HepG2 (cell line): ENCODE results near the gene RPLP2. TPM values are rescaled to one million over a fixed set of nuclear protein-coding genes. Genes with fewer than 3 reads are reported as not detected.

Source experiments
- BRCA1 ChIP-seq: sonication (generic); formaldehyde crosslinking; IDR thresholded peaks from 2 replicates; pipeline ENCODE4 v1.4.0; 2020; ENCODE audit warnings: missing genetic modification reagents
- CREM ChIP-seq, 2 experiments: sonication (generic) in 1 of 2; formaldehyde crosslinking in 1 of 2; IDR thresholded peaks; 2 replicates each; pipeline versions ENCODE4 v1.4.0 to v1.6.1; 2016 to 2020; ENCODE audit warnings: antibody characterized with exemption in 1 of 2, mild to moderate bottlenecking in 1 of 2, missing genetic modification reagents in 1 of 2
- GPBP1L1 ChIP-seq: sonication (generic); formaldehyde crosslinking; IDR thresholded peaks from 2 replicates; pipeline ENCODE4 v1.5.0; 2020; ENCODE audit warnings: mild to moderate bottlenecking, missing genetic modification reagents
- IRF1 ChIP-seq: sonication (generic); formaldehyde crosslinking; IDR thresholded peaks from 2 replicates; pipeline ENCODE4 v1.4.0; 2020; ENCODE audit warnings: low read depth, mild to moderate bottlenecking, missing genetic modification reagents
- MAF1 ChIP-seq: sonication (generic); formaldehyde crosslinking; IDR thresholded peaks from 2 replicates; pipeline ENCODE4 v1.5.0; 2020; ENCODE audit warnings: missing genetic modification reagents, borderline replicate concordance
- RAD51 ChIP-seq: fragments of 450-650 bp; IDR thresholded peaks from 2 replicates; pipeline ENCODE4 v1.6.1; 2016; ENCODE audit warnings: borderline replicate concordance
- SMAD1 ChIP-seq: sonication (generic); formaldehyde crosslinking; IDR thresholded peaks from 2 replicates; pipeline ENCODE4 v1.4.0; 2020; ENCODE audit warnings: missing genetic modification reagents, low read depth, mild to moderate bottlenecking, borderline replicate concordance
- TCF7 ChIP-seq: sonication (generic); IDR thresholded peaks from 2 replicates; pipeline ENCODE4 v1.6.1; 2016; ENCODE audit warnings: antibody characterized with exemption, low read depth
- TEF ChIP-seq: sonication (generic); formaldehyde crosslinking; IDR thresholded peaks from 2 replicates; pipeline ENCODE4 v1.5.0; 2020; ENCODE audit warnings: missing genetic modification reagents
- THAP9 ChIP-seq: sonication (generic); formaldehyde crosslinking; IDR thresholded peaks from 2 replicates; pipeline ENCODE4; 2020; ENCODE audit warnings: missing genetic modification reagents, mild to moderate bottlenecking, borderline replicate concordance
- ZBED4 ChIP-seq: sonication (generic); formaldehyde crosslinking; IDR thresholded peaks from 2 replicates; pipeline ENCODE4 v1.4.0; 2020; ENCODE audit warnings: missing genetic modification reagents, borderline replicate concordance
- ZFP36L2 ChIP-seq: sonication (generic); formaldehyde crosslinking; IDR thresholded peaks from 2 replicates; pipeline ENCODE4 v1.4.0; 2020; ENCODE audit warnings: missing genetic modification reagents
- ZNF207 ChIP-seq: fragments of 450-650 bp; IDR thresholded peaks from 2 replicates; pipeline ENCODE4 v1.6.1; 2016; ENCODE audit warnings: antibody characterized with exemption, borderline replicate concordance
- ZNF282 ChIP-seq: fragments of 450-650 bp; IDR thresholded peaks from 2 replicates; pipeline ENCODE4 v1.6.1; 2018; ENCODE audit not compliant: partially characterized antibody
- ZNF510 ChIP-seq: sonication (generic); formaldehyde crosslinking; IDR thresholded peaks from 2 replicates; pipeline ENCODE4 v1.4.0; 2020; ENCODE audit warnings: low read depth, mild to moderate bottlenecking, missing genetic modification reagents
- ZNF547 ChIP-seq: sonication (generic); formaldehyde crosslinking; IDR thresholded peaks from 2 replicates; pipeline ENCODE4 v1.5.1; 2020; ENCODE audit warnings: mild to moderate bottlenecking, missing genetic modification reagents
- polyA plus RNA-seq, 8 experiments: library from polyadenylated mRNA; depleted of rRNA in 3 of 8; stranded (reverse) in 7 of 8; unstranded in 1 of 8; fragments of >200 nt; fragmentation: Illumina TruSeq in 4 of 8; extraction: Trizol in 4 of 8; gene quantifications; 2 replicates each; pipeline versions ENCODE4 v1.2.1 to v1.2.3, GENCODE V29; 2011 to 2016; ENCODE audit warnings: low read depth in 4 of 8, missing spikeins in 1 of 8, mixed read lengths in 1 of 8; ENCODE audit not compliant: insufficient read depth in 1 of 8
- total RNA-seq, 5 experiments: library from RNA; depleted of rRNA; stranded (reverse); fragments of >200 nt; fragmentation: Illumina TruSeq; extraction: Trizol; gene quantifications; 2 replicates each; pipeline ENCODE4 v1.2.3, GENCODE V29; 2016; ENCODE audit warnings: low read depth in 1 of 5

The RPLP2 gene
- total and polyA plus RNA-seq, 2 of the 13 experiments (the other 11 are each of a cell fraction or from before 2014, with no cell fraction given), result 978 to 2,106 TPM

GRCh38 chr11:777288-778255 lies 32.2 kb upstream of the RPLP2 start, which contains the start of gene GATD1 (continued):
- TF ChIP-seq CREM (IDR thresholded peaks at IDR 0.05) (no peak), CREM (CRISPR knock-in tag; IDR thresholded peaks at IDR 0.05) (no peak), ZBED4 (no peak), RAD51 (no peak), ZNF207 (no peak), ZFP36L2 (no peak), ZNF547 (CRISPR knock-in tag) (no peak; the same call in 1 of the 2 replicates), TEF (0 out of 2 replicates have a peak, but pooled peaks have one; percentile 40), ZNF510 (CRISPR knock-in tag) (peak; percentile 41; the same call in 1 of the 2 replicates), ZNF282 (no peak), TCF7 (no peak), THAP9 (CRISPR knock-in tag) (no peak), MAF1 (CRISPR knock-in tag) (no peak), IRF1 (CRISPR knock-in tag) (no peak), SMAD1 (no peak), GPBP1L1 (CRISPR knock-in tag) (no peak), BRCA1 (CRISPR knock-in tag) (no peak)
